Hepatocyte (in vitro differentiated cells): Measurements from ENCODE around the gene ANO7. TPM values are rescaled to one million over a fixed set of nuclear protein-coding genes. Genes with fewer than 3 reads are reported as not detected.

Experiments used
- DNase-seq: peaks from one replicate; pipeline ENCODE4 v3.0.0-alpha.2; 2016; ENCODE audit warnings: low spot score
- H2AFZ ChIP-seq: fragments of 200-600 bp; sonication (generic); 2 replicates; pipeline ENCODE4 v1.6.0; 2016; ENCODE audit warnings: antibody characterized with exemption, mild to moderate bottlenecking
- H3K27ac ChIP-seq: fragments of 200-600 bp; sonication (generic); 2 replicates; pipeline ENCODE4 v1.5.1; 2016; ENCODE audit warnings: mild to moderate bottlenecking
- H3K27me3 ChIP-seq: fragments of 200-600 bp; sonication (generic); 2 replicates; pipeline ENCODE4 v1.6.1; 2016
- H3K36me3 ChIP-seq: fragments of 200-600 bp; sonication (generic); replicated peaks from 2 replicates; pipeline ENCODE4 v1.5.1; 2016; ENCODE audit warnings: low read depth; ENCODE audit not compliant: insufficient read depth
- H3K4me1 ChIP-seq: fragments of 200-600 bp; sonication (generic); 2 replicates; pipeline ENCODE4 v1.5.1; 2016; ENCODE audit warnings: mild to moderate bottlenecking, moderate library complexity; ENCODE audit not compliant: insufficient read depth
- H3K4me2 ChIP-seq: fragments of 200-600 bp; sonication (generic); 2 replicates; pipeline ENCODE4 v1.6.0; 2016
- H3K4me3 ChIP-seq: fragments of 200-600 bp; sonication (generic); 2 replicates; pipeline ENCODE4 v1.5.1; 2016; ENCODE audit warnings: mild to moderate bottlenecking
- H3K79me2 ChIP-seq: fragments of 200-600 bp; sonication (generic); 2 replicates; pipeline ENCODE4 v1.6.0; 2017; ENCODE audit warnings: mild to moderate bottlenecking
- H3K9me2 ChIP-seq: fragments of 200-600 bp; sonication (generic); replicated peaks from 2 replicates; pipeline ENCODE4 v1.6.0; 2017; ENCODE audit warnings: mild to moderate bottlenecking; ENCODE audit not compliant: insufficient read depth
- H3K9me3 ChIP-seq: fragments of 200-600 bp; sonication (generic); 2 replicates; pipeline ENCODE4 v1.5.1; 2016; ENCODE audit warnings: low read depth, mild to moderate bottlenecking
- H4K20me1 ChIP-seq: fragments of 200-600 bp; sonication (generic); 2 replicates; pipeline ENCODE4 v1.6.0; 2016; ENCODE audit warnings: mild to moderate bottlenecking; ENCODE audit not compliant: insufficient read depth, poor library complexity, severe bottlenecking
- CTCF ChIP-seq: fragments of 200-600 bp; sonication (generic); IDR thresholded peaks from 2 replicates; pipeline ENCODE4 v1.5.1; 2016; ENCODE audit warnings: antibody characterized with exemption, mild to moderate bottlenecking; ENCODE audit not compliant: poor library complexity
- EZH2 ChIP-seq: fragments of 200-600 bp; sonication (generic); IDR thresholded peaks from 2 replicates; pipeline ENCODE4 v1.6.1; 2016; ENCODE audit warnings: antibody characterized with exemption, mild to moderate bottlenecking, borderline replicate concordance
- EZH2phosphoT487 ChIP-seq: fragments of 200-600 bp; sonication (generic); IDR thresholded peaks from one replicate; pipeline ENCODE4 v1.6.1; 2018; ENCODE audit warnings: antibody characterized with exemption, mild to moderate bottlenecking, low read depth, moderate library complexity; ENCODE audit not compliant: unreplicated experiment, severe bottlenecking
- WGBS: methylation state at CpG from one replicate; pipeline ENCODE4 v1.1.6; 2016; ENCODE audit warnings: low lambda C conversion rate; ENCODE audit errors: missing lambda C conversion rate; 5-methylcytosine and 5-hydroxymethylcytosine counted together
- polyA plus RNA-seq: library from polyadenylated mRNA; unstranded; fragments of >200 nt; fragmentation: Nextera tagmentation; extraction: Ambion mirVana; gene quantifications from 2 replicates; pipeline ENCODE4 v1.2.1, GENCODE V29; 2016
- total RNA-seq: library from RNA; depleted of rRNA; stranded (reverse); fragments of >200 nt; gene quantifications from 2 replicates; pipeline ENCODE4 v1.2.3, GENCODE V29; 2014

Gene ANO7
- total and polyA plus RNA-seq, 2 experiments from 2014 or later, result 1.00 to 1.4 TPM

DNA sequence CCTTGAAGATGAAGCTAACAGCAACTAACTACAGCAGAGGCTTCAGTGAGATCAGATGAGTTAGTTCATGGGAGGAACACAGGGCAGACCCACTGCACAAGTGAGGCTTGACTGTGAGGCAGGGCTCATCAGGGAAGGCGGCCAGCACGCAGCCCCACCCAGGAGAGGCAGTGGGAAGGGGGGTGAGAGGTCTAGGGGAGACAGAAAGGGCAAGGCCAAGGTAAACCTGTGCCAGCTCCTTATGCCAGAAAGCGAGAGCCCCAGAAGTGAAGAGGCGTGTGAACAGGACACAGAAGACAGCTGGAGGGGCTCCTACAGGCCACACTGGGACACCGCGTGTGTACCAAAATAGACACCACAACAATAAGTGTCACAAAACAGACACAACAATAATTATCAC is 48.6 kb downstream of the ANO7 start:
- Histone ChIP-seq H3K9me3 (no peaks in the 10 kb centered on the region), H3K27ac (no peak overlapping the region), H3K9me2 (no peaks in the 10 kb centered on the region), H2AFZ (no peak overlapping the region), H3K36me3 (no peaks in the 10 kb centered on the region), H3K27me3 (no peaks in the 10 kb centered on the region), H3K79me2 (peaks cover 12% of the 10 kb centered on the region), H4K20me1 (peaks cover 39% of the 10 kb centered on the region), H3K4me3 (no peak overlapping the region), H3K4me1 (no peaks in the 10 kb centered on the region), H3K4me2 (no peak overlapping the region)
- TF ChIP-seq EZH2phosphoT487, result no peak
- TF ChIP-seq CTCF, result no peak
- no peak for TF ChIP-seq EZH2
- 96% methylated on average over 6 of the region's 6 CpGs for WGBS
- DNase-seq, result no peak

DNA sequence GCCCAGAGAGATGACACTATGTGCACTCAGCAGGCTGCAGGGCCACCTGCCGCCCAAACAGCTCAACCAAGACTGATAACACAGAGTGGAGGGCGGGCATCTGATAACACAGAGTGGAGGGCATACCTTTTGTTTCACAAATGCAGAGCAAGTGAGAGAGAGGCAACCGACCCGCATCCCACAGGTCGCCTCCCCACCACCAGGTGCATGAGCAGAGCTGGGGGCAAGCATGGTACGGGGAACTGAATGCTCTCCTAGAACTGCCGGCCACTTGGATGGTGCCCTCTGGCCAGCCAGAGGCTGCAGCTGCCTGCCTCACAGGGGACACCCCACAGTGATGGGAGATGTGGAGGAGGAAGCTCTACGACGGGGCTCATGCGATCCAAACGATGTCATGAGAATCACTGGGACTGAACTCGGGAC is 49.5 kb downstream of the ANO7 start:
- Histone ChIP-seq H3K4me3 (no peak overlapping the region), H2AFZ (no peak overlapping the region), H3K4me2 (no peak overlapping the region), H3K36me3 (no peaks in the 10 kb centered on the region), H3K27ac (no peak overlapping the region), H3K79me2 (peaks cover 14% of the 10 kb centered on the region), H4K20me1 (peaks cover 38% of the 10 kb centered on the region), H3K9me2 (no peaks in the 10 kb centered on the region), H3K9me3 (no peaks in the 10 kb centered on the region), H3K27me3 (no peaks in the 10 kb centered on the region), H3K4me1 (no peaks in the 10 kb centered on the region)
- TF ChIP-seq EZH2, result no peak
- no peak for TF ChIP-seq EZH2phosphoT487
- TF ChIP-seq CTCF, result no peak
- DNase-seq, result no peak
- WGBS, result 91% methylated on average over 12 of the region's 12 CpGs

- TF ChIP-seq CTCF (no peak), EZH2phosphoT487 (no peak), EZH2 (no peak)
- no peaks in the 10 kb centered on the region for H3K4me1 ChIP-seq
- H3K79me2 ChIP-seq, result peaks cover 20% of the 10 kb centered on the region
- DNase-seq, result no peak
- 88% methylated on average over 5 of the region's 5 CpGs for WGBS
- H3K36me3 ChIP-seq, result no peaks in the 10 kb centered on the region
- H4K20me1 ChIP-seq, result peaks cover 36% of the 10 kb centered on the region
- no peak overlapping the region for H3K27ac ChIP-seq
- no peaks in the 10 kb centered on the region for H3K27me3 ChIP-seq
- no peak overlapping the region for H3K4me2 ChIP-seq
- H3K4me3 ChIP-seq, result no peak overlapping the region
- no peaks in the 10 kb centered on the region for H3K9me2 ChIP-seq
- H3K9me3 ChIP-seq, result no peaks in the 10 kb centered on the region
- H2AFZ ChIP-seq, result no peak overlapping the region
These were observed 50.3 kb downstream of the ANO7 start for GRCh38 chr2:241238693-241239198.
